Peyer's patch (tissue), 4 donors: Measurements from ENCODE around the gene ITIH1. TPM values are rescaled to one million over a fixed set of nuclear protein-coding genes. Genes with fewer than 3 reads are reported as not detected.

Source experiments
- DNase-seq, 3 donors: peaks; one replicate each; pipeline ENCODE4 v3.0.0-alpha.2; 2017 to 2019
- H3K27ac ChIP-seq, 4 donors: fragments of 200-600 bp; sonication (generic); one replicate each; pipeline ENCODE4 v1.5.1; 2016 to 2019
- H3K27me3 ChIP-seq, 2 donors: fragments of 200-600 bp; sonication (generic); one replicate each; pipeline ENCODE4 v1.5.1; 2019
- H3K36me3 ChIP-seq, 3 donors: fragments of 200-600 bp; sonication (generic); one replicate each; pipeline ENCODE4 v1.5.1; 2016 to 2019
- H3K4me1 ChIP-seq, 4 donors: fragments of 200-600 bp; sonication (generic); one replicate each; pipeline ENCODE4 v1.5.1; 2016 to 2019
- H3K4me3 ChIP-seq, 4 donors: fragments of 200-600 bp; sonication (generic); 1 replicate in 3 of 4; 2 replicates in 1 of 4; pipeline ENCODE4 v1.5.1; 2016 to 2019; ENCODE audit warnings: mild to moderate bottlenecking in 1 of 4
- H3K9me3 ChIP-seq, 4 donors: fragments of 200-600 bp; sonication (generic); one replicate each; pipeline ENCODE4 v1.5.1; 2016 to 2019; ENCODE audit warnings: mild to moderate bottlenecking in 1 of 4
- CTCF ChIP-seq, 6 experiments: fragments of 450-650 bp in 4 of 6; fragments of 200-600 bp in 2 of 6; sonication (generic) in 1 of 6; IDR thresholded peaks; one replicate each; pipeline ENCODE4 v1.5.1; 2017 to 2019; ENCODE audit warnings: antibody characterized with exemption in 6 of 6, mild to moderate bottlenecking in 3 of 6, moderate library complexity in 1 of 6
- POLR2A ChIP-seq, 2 donors: fragments of 450-650 bp; IDR thresholded peaks; one replicate each; pipeline ENCODE4 v1.5.1; 2017; ENCODE audit warnings: antibody characterized with exemption in 2 of 2, mild to moderate bottlenecking in 2 of 2, moderate library complexity in 2 of 2
- total RNA-seq, 4 donors: library from RNA; depleted of rRNA; stranded (reverse); fragments of >200 nt; gene quantifications; one replicate each; pipeline ENCODE4 v1.1.0, GENCODE V29; 2016

The ITIH1 gene
- total RNA-seq, 4 donors from 2014 or later, result not detected

- DNase-seq, result no peak
- H3K4me3 ChIP-seq, result no peak overlapping the region
- no peak overlapping the region for H3K27ac ChIP-seq
- H3K27me3 ChIP-seq, result no peaks in the 10 kb centered on the region
- TF ChIP-seq POLR2A (IDR thresholded peaks at IDR 0.05) (no peak), CTCF (IDR thresholded peaks at IDR 0.05) (no peak)
- H3K36me3 ChIP-seq, result no peaks in the 10 kb centered on the region
- no peaks in the 10 kb centered on the region for H3K4me1 ChIP-seq
- no peaks in the 10 kb centered on the region for H3K9me3 ChIP-seq
Observed at GRCh38 chr3:52810923-52811322, 33.5 kb downstream of the ITIH1 start.

GRCh38 chr3:52811452-52812011 lies 34.1 kb downstream of the ITIH1 start:
- Histone ChIP-seq H3K27me3 (no peaks in the 10 kb centered on the region), H3K4me3 (no peak overlapping the region), H3K4me1 (no peaks in the 10 kb centered on the region), H3K27ac (no peak overlapping the region), H3K36me3 (no peaks in the 10 kb centered on the region), H3K9me3 (no peaks in the 10 kb centered on the region)
- TF ChIP-seq CTCF (IDR thresholded peaks at IDR 0.05) (no peak), POLR2A (IDR thresholded peaks at IDR 0.05) (no peak)
- DNase-seq, result no peak

GRCh38 chr3:52813810-52814209 lies 36.4 kb downstream of the ITIH1 start:
- no peak for TF ChIP-seq POLR2A (IDR thresholded peaks at IDR 0.05)
- no peak for TF ChIP-seq CTCF (IDR thresholded peaks at IDR 0.05)
- no peaks in the 10 kb centered on the region for H3K9me3 ChIP-seq

GRCh38 chr3:52816199-52816598 lies 38.8 kb downstream of the ITIH1 start:
- DNase-seq, result no peak
- TF ChIP-seq POLR2A (IDR thresholded peaks at IDR 0.05), result no peak
- no peak for TF ChIP-seq CTCF (IDR thresholded peaks at IDR 0.05)
- Histone ChIP-seq H3K9me3 (no peaks in the 10 kb centered on the region), H3K4me3 (no peak overlapping the region), H3K27ac (no peak overlapping the region), H3K27me3 (no peaks in the 10 kb centered on the region), H3K36me3 (no peaks in the 10 kb centered on the region), H3K4me1 (no peaks in the 10 kb centered on the region)

More at GRCh38 chr3:52813810-52814209, 36.4 kb downstream of the ITIH1 start:
- no peak for DNase-seq
- Histone ChIP-seq H3K27ac (no peak overlapping the region), H3K36me3 (no peaks in the 10 kb centered on the region), H3K4me3 (no peak overlapping the region), H3K27me3 (no peaks in the 10 kb centered on the region), H3K4me1 (no peaks in the 10 kb centered on the region)

- TF ChIP-seq POLR2A (IDR thresholded peaks at IDR 0.05) (no peak), CTCF (IDR thresholded peaks at IDR 0.05) (no peak)
- DNase-seq, result no peak
- Histone ChIP-seq H3K36me3 (no peaks in the 10 kb centered on the region), H3K9me3 (no peaks in the 10 kb centered on the region), H3K27ac (no peak overlapping the region), H3K4me3 (no peak overlapping the region), H3K27me3 (no peaks in the 10 kb centered on the region), H3K4me1 (no peaks in the 10 kb centered on the region)
Observed at GRCh38 chr3:52816654-52817053, 39.3 kb downstream of the ITIH1 start.

- H3K27me3 ChIP-seq, result no peaks in the 10 kb centered on the region
- H3K27ac ChIP-seq, result no peak overlapping the region
- H3K4me1 ChIP-seq, result no peaks in the 10 kb centered on the region
- TF ChIP-seq CTCF (IDR thresholded peaks at IDR 0.05) (no peak), POLR2A (IDR thresholded peaks at IDR 0.05) (no peak)
- H3K4me3 ChIP-seq, result no peak overlapping the region
- H3K9me3 ChIP-seq, result no peaks in the 10 kb centered on the region
- no peak for DNase-seq
- H3K36me3 ChIP-seq, result no peaks in the 10 kb centered on the region
Observed at GRCh38 chr3:52817221-52817620, 39.8 kb downstream of the ITIH1 start.
